HG03108 (cell line): ENCODE measurements around the gene ELL.
"Not testable (repeated sequence)": the region's sequence is repeated elsewhere in the genome, so short reads cannot be mapped to it uniquely, and the experiment has no call there.

Experiments
- ATAC-seq: cut with Tn5 transposase; IDR thresholded peaks from one replicate; pipeline ENCODE4 v1.9.1; 2021; ENCODE audit warnings: moderate library complexity; ENCODE audit not compliant: unreplicated experiment

Gene ELL

DNA sequence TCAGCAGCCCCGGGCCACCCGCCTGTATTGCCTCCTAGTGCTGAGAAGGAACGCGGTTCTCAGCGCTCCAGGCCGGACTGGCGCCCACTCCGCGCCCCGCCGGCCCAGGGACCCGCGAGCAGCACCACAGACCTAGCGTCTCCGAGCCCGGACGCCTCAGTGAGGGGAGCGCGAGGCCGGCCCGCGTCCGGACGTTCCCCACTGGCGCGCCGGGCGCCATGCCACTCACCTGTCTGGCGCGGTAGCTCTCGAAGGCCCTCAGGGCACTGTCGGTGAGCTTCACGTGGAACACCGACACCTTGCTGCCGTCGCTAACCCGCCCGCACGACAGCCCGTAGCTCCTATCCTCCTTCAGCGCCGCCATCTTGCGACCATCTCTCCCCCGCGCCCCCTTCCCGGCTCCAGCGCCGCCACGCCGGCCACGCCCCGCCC, at the start of gene ELL:
Gene ELL, minus strand, starts transcription at position 379 of the 432 bp plus-strand sequence. Its CDS starts 15 bp downstream, at position 364.
- ATAC-seq = peak; percentile 2

- ATAC-seq = no peak
These were observed 46.5 kb upstream of the ELL start for GRCh38 chr19:18568367-18568766.

GRCh38 chr19:18566953-18567352, 45.1 kb upstream of the ELL start:
- ATAC-seq = no peak

DNA sequence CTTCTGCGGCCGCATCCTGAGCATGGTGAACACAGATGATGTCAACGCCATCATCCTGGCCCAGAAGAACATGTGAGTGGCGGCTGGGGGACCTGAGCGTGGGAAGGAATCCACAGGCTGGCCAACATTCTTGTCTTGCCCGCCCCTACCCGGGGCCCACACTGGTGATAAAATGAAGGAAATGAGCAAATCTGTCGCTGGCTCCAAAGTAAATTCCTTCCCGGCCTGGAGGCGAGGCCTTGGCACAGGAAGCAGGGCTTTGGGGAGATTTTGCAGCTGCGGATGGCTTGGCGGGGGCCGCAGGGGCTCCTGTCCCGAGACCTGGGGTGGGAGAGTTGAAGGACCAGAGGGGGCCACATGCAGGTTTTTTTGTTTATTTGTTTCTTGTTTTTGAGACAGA, 40.2 kb upstream of the ELL start:
- ATAC-seq = no peak

DNA sequence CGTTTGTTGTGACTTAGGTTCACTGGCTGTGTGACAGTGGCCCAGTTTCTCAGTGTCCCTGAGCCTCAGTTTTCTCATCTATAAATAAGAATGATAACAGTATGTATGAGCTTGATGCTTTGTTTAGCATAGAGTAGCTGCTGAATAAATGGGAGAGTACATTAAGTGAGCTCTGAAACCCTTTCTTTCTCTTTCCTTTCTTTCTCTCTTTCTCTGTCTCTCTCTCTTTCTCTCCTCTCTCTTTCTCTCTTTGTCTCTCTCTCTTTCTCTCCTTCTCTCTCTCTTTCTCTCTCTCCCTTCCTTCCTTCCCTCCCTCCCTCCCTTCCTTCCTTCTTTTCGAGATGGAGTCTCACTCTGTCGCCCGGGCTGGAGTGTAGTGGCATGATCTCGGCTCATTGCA, 37.8 kb upstream of the ELL start:
- ATAC-seq = no peak

DNA sequence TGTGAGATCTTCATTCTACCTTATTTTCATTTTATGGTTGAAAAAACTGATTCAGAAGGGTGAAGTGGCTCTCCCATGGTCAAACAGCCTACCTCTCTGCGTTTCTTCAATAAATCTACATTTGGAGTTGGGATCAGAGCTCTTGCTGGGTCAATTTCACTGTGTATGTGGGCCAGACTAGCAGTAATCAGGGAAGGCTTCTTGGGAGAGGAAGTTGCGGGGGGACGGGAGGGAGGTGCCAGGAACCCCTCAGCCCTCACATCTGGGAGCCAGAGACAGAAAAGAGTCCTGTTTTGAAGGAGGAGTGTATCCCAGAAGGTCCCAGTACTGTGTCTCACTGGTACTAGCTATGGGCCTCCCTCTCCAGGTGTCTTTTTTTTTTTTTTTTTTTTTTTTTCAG, 36.7 kb upstream of the ELL start:
- ATAC-seq = no peak

GRCh38 chr19:18558202-18558555, 36.3 kb upstream of the ELL start:
- ATAC-seq = no peak

DNA sequence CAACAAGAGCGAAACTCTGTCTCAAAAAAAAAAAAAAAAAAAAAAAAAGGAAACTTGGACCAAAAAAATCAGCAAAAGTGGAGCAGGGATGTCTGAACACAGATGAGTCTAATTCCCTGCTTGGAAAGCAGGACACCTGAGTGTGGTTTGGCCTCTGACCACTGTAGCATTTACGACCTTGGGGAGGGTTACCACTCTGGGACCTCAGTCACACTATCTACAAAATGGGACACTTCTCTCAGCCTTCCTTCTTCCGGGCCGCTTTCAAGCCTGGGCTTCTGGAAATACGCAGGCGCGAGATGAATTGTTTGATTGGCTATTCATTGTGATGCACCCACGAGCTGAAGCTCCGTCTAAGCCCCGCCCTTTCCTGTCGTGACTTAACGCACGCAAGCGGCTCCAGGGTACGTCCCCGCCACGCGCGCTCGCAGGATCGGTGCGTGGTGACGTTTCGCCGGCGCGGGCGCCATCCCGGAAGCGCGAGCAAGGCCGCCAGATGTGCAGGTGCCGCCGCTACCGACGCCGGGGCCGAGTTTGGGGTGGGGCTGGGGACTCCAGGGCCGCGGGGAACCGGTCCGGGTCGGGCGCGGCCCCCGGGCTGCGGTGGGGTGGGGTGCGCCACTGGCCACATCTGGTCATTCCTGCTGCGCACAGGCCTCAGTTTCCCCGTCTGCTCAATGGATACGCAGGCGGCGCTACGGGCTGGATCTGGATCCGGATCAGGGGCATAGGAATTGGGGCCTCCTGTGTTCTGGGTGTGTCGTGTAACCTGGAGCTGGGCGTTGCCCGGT, 35.7 kb upstream of the ELL start, which contains the start of gene KXD1:
Gene KXD1, plus strand, starts transcription at position 460 of the 791 bp plus-strand sequence. CDS start 4,187 bp downstream, outside the sequence.
- ATAC-seq = peak; percentile 89

- ATAC-seq = no peak
These were observed 29.8 kb upstream of the ELL start for GRCh38 chr19:18551631-18552030.

DNA sequence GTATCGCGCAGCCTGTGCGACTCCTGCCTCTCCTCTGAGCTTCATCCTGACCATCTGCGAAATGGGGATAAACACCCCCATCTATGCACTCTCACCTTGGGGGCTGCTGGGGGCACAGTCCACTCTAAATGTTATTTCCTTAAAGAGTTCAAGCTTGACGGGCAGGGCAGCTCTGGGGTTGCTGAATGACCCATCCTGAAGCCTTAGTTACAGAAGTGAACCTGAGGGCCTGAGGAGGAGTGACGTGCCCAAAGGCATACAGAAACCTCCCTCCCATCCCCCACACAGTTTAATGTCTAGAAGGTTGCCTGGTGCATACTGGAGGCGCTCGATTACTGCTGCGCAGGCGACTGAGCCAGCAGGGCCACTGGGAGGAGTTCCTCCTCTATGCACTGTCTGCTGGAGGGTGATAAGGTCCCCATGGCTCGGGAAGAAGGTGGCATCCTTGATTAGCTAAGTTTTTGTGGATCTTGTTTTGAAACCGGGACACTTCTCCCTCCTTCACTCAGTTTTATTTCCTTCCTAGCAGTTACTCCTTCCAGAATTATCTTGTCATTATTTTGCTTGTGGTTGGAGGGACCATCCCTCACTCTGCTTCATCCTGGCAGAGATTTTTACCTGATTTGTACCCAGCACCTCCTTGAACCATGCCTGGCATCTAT, 22.1 kb upstream of the ELL start:
- ATAC-seq = peak; percentile 71

- peak; percentile 82 for ATAC-seq
These were observed 21.3 kb upstream of the ELL start, which contains the start of gene FKBP8 for GRCh38 chr19:18542941-18543813. Gene FKBP8 (minus strand): TSS chr19:18543573. CDS start chr19:18541970, 1,603 bp downstream.

GRCh38 chr19:18541992-18542940, 20.4 kb upstream of the ELL start:
- ATAC-seq = no peak

DNA sequence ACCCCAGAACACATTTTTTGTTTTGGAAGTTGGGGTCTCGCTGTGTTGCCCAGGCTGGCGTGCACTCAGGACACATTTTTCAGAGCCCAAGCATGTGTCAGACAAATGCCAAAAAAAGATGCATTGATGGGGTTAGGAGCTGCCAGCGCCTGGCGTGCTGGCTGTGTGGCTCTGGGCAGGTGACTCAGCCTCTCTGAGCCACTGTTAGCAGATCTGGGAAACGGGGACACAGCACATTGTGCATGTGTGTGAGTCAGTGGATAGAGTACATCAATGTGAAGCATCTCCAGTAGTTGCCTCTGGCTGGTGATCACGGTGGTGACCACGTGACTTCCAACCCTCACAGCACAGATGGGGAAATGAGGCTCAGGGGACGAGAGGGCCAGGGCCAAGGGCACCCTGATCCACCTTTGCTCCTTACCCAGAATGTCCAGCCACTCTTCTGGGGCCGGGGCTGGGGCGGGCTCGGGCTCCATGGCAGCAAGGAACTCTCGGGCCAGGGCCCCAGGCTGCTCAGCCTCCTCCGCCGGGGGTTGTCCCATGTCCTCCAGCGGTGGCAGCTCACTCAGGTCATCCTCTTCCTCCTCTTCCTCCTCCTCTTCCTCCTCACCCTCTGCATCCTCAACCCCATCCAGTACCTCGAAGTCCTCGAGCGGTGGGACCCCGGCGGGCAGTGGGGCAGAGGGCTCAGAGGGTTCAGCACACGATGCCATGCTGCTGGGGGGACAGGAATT, 19.6 kb upstream of the ELL start:
- no peak for ATAC-seq

DNA sequence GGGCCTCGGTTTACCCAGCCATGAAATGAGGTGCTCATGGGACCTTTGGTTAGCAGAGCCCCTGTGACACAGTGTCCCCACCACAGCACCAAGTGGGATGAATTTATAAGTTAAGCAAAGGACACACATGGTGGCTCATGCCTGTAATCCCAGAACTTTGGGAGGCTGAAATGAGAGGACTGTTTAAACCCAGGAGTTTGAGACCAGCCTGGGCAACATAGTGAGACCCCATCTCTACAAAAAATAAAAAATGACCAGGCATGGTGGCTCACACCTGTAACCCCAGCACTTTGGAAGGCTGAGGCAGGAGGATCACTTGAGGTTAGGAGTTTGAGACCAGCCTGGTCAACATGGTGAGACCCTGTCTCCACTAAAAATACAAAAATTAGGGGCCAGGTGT, 18.3 kb upstream of the ELL start:
- not testable (repeated sequence) for ATAC-seq

- ATAC-seq = no peak
These were observed 17.5 kb upstream of the ELL start for GRCh38 chr19:18539372-18539771.

DNA sequence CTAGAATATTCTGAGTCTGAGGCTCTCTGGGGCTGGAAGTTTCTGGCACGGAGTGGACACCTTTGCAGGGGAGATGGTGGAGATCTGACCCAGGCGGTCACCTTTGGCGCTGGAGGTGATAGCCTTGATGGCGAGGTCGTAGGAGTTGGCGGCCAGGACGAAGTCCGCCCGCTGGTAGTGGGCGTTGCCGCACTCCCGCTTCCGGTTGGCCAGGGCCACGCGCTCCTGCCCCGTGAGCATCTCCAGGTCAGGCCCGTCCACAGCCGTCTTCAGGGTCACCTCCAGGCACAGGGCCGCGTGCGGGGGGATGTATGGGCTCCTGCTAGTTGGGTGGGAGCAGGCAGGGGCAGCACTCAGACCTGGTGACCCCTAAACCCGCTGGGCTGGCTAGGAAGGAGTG, 16.2 kb upstream of the ELL start:
- ATAC-seq = no peak

DNA sequence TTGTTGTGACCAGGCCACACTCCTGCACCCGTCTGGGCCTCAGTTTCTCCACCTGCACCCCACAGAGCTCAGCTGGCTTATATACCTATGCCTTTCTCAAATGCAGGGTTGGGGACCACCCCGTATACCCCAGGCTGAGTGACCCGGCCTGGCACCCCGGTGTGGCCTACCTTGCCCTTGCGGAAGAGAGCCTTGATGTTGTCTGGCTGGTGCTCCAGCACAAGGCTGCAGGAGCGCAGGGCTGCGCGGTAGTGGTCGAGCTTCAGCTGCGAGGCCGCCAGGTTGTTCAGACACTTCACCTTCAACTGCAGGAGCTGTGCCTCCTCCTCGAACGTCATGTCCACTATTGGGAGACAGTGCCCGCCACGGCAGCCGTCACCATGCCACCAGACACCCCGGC, 15.6 kb upstream of the ELL start:
- ATAC-seq = no peak

GRCh38 chr19:18536475-18536874, 14.6 kb upstream of the ELL start:
- no peak for ATAC-seq

GRCh38 chr19:18533058-18533457, 11.2 kb upstream of the ELL start:
- ATAC-seq = no peak
